ENCODE measurements around the gene CLIC1.

GRCh38 chr6:31761343-31761742, 25.0 kb upstream of the CLIC1 start:
- TF ChIP-seq CTCF (optimal IDR thresholded peaks at IDR 0.05 in 1 of 3, IDR thresholded peaks at IDR 0.05 in 1 of 3, conservative IDR thresholded peaks at IDR 0.05 in 1 of 3; ENCODE audit: extremely low read depth in 1 of 3, insufficient read depth in 2 of 3, low read length in 3 of 3) (no peak), EZH2 (IDR thresholded peaks at IDR 0.05; ENCODE audit: low read length) (no peak)

All from keratinocyte (primary cell).